Fibroblast of mammary gland (primary cell): Measurements from ENCODE around the gene SLC37A3.
"Not testable (repeated sequence)": the region's sequence is repeated elsewhere in the genome, so short reads cannot be mapped to it uniquely, and the experiment has no call there.

Experiments used
- DNase-seq: peaks from one replicate; pipeline ENCODE4 v3.0.0-alpha.2; 2010; ENCODE audit warnings: low read depth
- H3K4me3 ChIP-seq: 2 replicates; pipeline ENCODE4 v1.5.1; 2011; ENCODE audit warnings: low read depth, mild to moderate bottlenecking, low read length, moderate library complexity; ENCODE audit not compliant: control insufficient read depth
- CTCF ChIP-seq: conservative IDR thresholded peaks from 2 replicates; pipeline ENCODE4 v1.5.1; 2011; ENCODE audit warnings: low read depth, low read length, inconsistent platforms; ENCODE audit not compliant: control insufficient read depth, insufficient read depth

The SLC37A3 gene

GRCh38 chr7:140349144-140349771, 49.1 kb downstream of the SLC37A3 start:
- DNase-seq, result peak; percentile 34
- no peak overlapping the region for H3K4me3 ChIP-seq
- no peak for TF ChIP-seq CTCF

- H3K4me3 ChIP-seq, result no peak overlapping the region
- no peak for TF ChIP-seq CTCF
- DNase-seq, result peak; percentile 79
Observed at GRCh38 chr7:140348161-140348849, 50.0 kb downstream of the SLC37A3 start.

- DNase-seq, result no peak
- no peak for TF ChIP-seq CTCF
- H3K4me3 ChIP-seq, result no peak overlapping the region
Observed at GRCh38 chr7:140347218-140347617, 51.1 kb downstream of the SLC37A3 start.

- no peak for TF ChIP-seq CTCF
- no peak overlapping the region for H3K4me3 ChIP-seq
- no peak for DNase-seq
Observed at GRCh38 chr7:140345426-140345825, 52.9 kb downstream of the SLC37A3 start.

- peak; percentile 23 for DNase-seq
- peak; percentile 38 for TF ChIP-seq CTCF
- H3K4me3 ChIP-seq, result no peak overlapping the region
Observed at GRCh38 chr7:140342727-140343514, 55.4 kb downstream of the SLC37A3 start.

- H3K4me3 ChIP-seq, DNase-seq: not testable (repeated sequence)
Observed at GRCh38 chr7:140338959-140339358, 59.4 kb downstream of the SLC37A3 start.
